T1000 (cell line): Measurements from ENCODE around the gene COG2.
"Not testable (repeated sequence)": the region's sequence is repeated elsewhere in the genome, so short reads cannot be mapped to it uniquely, and the experiment has no call there.

ENCODE experiments used
- DNase-seq: peaks from one replicate; lab custom pipeline; 2025; ENCODE audit warnings: mixed read lengths; lab: John Stamatoyannopoulos, UW

The COG2 gene

GRCh38 chr1:230627767-230628166 is 14.5 kb upstream of the COG2 start:
- no peak for DNase-seq

- DNase-seq: no peak
Observed at GRCh38 chr1:230629511-230629910, 12.8 kb upstream of the COG2 start.

GRCh38 chr1:230631477-230631876 is 10.8 kb upstream of the COG2 start:
- no peak for DNase-seq

- DNase-seq: no peak
Observed at GRCh38 chr1:230632273-230632873, 9.9 kb upstream of the COG2 start.

GRCh38 chr1:230633469-230633868 is 8.8 kb upstream of the COG2 start:
- no peak for DNase-seq

- DNase-seq: no peak
Observed at GRCh38 chr1:230634384-230634783, 7.9 kb upstream of the COG2 start.

GRCh38 chr1:230636575-230637148 is 5.6 kb upstream of the COG2 start:
- DNase-seq: no peak

- no peak for DNase-seq
Observed at GRCh38 chr1:230639714-230640209, 2.5 kb upstream of the COG2 start.

GRCh38 chr1:230641346-230641745 is 935 bp upstream of the COG2 start:
- no peak for DNase-seq

- no peak for DNase-seq
Observed at GRCh38 chr1:230641900-230642262, 400 bp upstream of the COG2 start.

GRCh38 chr1:230643908-230644307 is 1.6 kb downstream of the COG2 start:
- DNase-seq: no peak

GRCh38 chr1:230646710-230647302 is 4.5 kb downstream of the COG2 start:
- no peak for DNase-seq

- no peak for DNase-seq
Observed at GRCh38 chr1:230647321-230647720, 5.0 kb downstream of the COG2 start.

GRCh38 chr1:230648114-230648513 is 5.8 kb downstream of the COG2 start:
- no peak for DNase-seq

GRCh38 chr1:230650300-230650699 is 8.0 kb downstream of the COG2 start:
- DNase-seq: no peak

- DNase-seq: no peak
Observed at GRCh38 chr1:230651235-230651634, 9.0 kb downstream of the COG2 start.

GRCh38 chr1:230656719-230657118 is 14.4 kb downstream of the COG2 start:
- not testable (repeated sequence) for DNase-seq

- not testable (repeated sequence) for DNase-seq
Observed at GRCh38 chr1:230658103-230658502, 15.8 kb downstream of the COG2 start.

- no peak for DNase-seq
Observed at GRCh38 chr1:230658691-230659090, 16.4 kb downstream of the COG2 start.

- DNase-seq: no peak
Observed at GRCh38 chr1:230661976-230662375, 19.7 kb downstream of the COG2 start.

- no peak for DNase-seq
Observed at GRCh38 chr1:230668227-230668626, 25.9 kb downstream of the COG2 start.

- DNase-seq: no peak
Observed at GRCh38 chr1:230669543-230669942, 27.3 kb downstream of the COG2 start.

- no peak for DNase-seq
Observed at GRCh38 chr1:230674581-230674980, 32.3 kb downstream of the COG2 start.

GRCh38 chr1:230677200-230677599 is 34.9 kb downstream of the COG2 start:
- DNase-seq: no peak
